SKM-1 treated with dmso at 0.1 percent for 144 hours (cell line): Measurements from ENCODE around the gene COLQ.
"Not testable (repeated sequence)": the region's sequence is repeated elsewhere in the genome, so short reads cannot be mapped to it uniquely, and the experiment has no call there.

Experiments used
- DNase-seq: peaks from one replicate; lab custom pipeline; 2025; ENCODE audit not compliant: unreplicated experiment; lab: John Stamatoyannopoulos, UW

The COLQ gene

DNA sequence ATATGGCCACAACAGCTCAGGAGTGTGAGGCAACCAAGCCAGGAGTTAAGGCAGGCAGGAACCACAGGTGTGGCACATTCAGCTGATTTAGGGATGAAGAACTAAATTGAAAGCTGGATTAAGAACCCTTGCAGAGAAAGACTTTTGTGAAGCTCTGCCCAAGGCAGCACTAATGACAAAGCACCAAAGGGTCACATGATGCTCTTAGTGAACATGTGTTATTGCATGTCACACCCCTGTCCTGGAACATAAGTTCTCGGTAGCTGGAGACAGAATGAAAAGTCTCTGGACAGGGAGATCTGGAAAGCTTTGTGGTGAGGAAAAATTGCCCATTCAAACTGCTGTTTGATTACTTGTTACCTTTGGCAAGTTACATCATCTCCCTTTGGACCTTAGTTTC, 90.9 kb downstream of the COLQ start:
- no peak for DNase-seq

DNA sequence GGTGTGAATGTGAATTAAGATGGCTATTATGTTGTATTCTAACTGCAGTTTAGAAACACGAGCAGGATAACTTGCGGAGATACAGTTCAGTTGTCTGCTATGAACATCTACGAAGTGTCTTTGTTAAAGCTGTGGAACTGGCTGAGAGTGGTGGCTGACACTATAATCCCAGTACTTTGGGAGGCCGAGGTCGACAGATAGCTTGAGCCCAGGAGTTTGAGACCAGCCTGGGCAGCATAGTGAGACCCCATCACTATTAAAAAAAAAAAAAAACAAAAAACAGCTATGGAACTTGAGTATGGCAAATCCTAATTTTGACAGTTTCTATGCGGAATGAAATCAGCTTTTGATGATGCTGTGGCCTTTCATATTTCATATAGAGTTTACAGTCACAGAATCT, 92.4 kb downstream of the COLQ start:
- no peak for DNase-seq

DNA sequence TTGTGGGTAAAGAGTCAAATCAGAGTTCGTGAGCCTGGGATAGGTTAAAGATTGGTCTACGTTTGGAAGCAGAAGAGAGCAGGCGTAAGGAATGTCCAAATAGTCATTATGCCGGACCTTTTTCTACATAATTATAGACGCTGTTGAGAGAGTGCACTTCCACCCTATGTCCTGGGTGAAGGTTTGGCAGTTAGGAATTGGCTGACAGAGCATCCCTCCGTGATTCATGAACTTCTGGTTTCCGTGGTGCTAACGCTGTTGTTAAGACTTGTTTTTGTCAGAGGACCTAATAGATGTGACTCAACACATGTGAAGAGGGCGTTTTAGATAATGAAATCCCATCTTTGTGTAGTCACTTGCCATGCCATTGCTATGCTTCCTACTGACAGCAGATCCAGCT, 93.0 kb downstream of the COLQ start:
- no peak for DNase-seq

GRCh38 chr3:15427981-15428380, 93.5 kb downstream of the COLQ start:
- no peak for DNase-seq

DNA sequence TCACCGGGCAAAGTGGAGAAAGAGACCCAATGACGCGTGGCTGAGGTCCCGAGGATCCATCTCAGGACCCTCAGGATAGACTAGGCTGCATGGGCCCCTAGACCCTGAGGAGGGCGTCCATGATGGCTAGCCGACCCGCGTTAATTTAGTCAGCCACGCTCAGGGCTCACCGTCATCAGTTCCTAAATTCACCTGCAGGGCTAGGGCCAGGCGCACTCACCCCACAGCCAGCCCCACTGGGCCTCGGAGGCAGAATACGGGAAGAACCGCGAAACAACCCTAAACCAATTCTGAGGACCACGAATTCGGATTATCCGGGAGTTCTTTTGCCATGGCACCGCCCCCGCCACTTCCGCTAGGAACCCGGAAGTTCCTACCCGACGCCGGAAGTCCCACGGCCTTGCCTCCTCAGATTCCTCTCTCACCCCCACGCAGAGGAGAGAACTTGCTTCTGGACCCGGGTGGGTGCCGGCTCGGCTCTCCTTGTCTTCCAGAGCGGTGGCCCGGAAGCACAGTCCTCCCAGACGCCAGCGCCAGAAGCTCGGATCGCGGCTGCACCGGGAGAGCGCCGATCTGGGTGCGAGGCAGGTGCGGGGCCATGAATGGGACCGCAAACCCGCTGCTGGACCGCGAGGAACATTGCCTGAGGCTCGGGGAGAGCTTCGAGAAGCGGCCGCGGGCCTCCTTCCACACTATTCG, 94.2 kb downstream of the COLQ start, which contains the start of the genes EAF1 and METTL6:
TSS of gene EAF1 (plus strand) at position 417 of the 699 bp plus-strand sequence. CDS start at position 599, 182 bp downstream.
TSS of gene METTL6 (minus strand) at position 363 of the 699 bp plus-strand sequence. CDS start 1,033 bp downstream, outside the sequence.
- DNase-seq: peak; percentile 73

GRCh38 chr3:15426579-15427118, 94.9 kb downstream of the COLQ start:
- DNase-seq: no peak

GRCh38 chr3:15420871-15421270, 100.6 kb downstream of the COLQ start:
- no peak for DNase-seq

- not testable (repeated sequence) for DNase-seq
Observed at GRCh38 chr3:15410966-15411365, 110.5 kb downstream of the COLQ start.

DNA sequence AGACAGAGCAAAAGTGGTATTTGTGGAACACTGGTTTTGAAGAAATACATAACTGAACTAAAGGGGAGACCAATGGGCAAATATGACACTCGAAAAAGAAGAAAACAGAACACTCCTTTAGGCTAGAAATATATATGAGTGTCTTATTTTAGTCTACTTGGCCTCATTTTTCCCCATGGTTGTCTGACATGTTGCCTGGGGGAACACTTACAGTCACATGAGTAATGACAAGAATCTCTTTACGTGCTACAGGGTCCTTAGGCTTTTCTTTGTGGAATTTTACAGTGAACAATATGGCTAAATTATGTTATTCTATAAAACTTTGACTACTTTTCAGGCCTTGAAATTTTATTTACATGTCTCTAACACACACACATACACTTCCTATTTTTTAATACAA, 111.7 kb downstream of the COLQ start:
- no peak for DNase-seq

DNA sequence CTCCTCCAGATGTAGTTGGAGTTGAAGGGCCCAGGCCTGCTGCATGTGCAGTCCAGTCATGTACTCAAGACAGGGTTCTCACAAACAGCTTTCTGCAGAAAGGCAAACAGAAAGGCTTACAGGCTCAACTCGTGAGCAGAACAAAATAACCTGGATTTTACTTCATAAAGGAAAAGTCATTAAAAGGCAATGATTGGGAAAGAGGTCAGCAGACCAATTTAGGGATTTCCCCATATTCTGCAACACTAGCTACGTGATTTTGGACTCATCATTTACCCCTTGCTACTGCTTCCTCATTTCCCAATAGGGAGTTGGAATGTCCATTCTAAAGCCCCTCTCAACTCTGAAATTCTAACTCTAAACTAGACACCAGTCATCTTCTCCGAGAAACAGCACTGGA, 112.3 kb downstream of the COLQ start:
- DNase-seq: peak; percentile 16

- peak; percentile 41 for DNase-seq
Observed at GRCh38 chr3:15405448-15406050, 116.0 kb downstream of the COLQ start.

GRCh38 chr3:15404767-15405166, 116.7 kb downstream of the COLQ start:
- DNase-seq: peak; percentile 28

- no peak for DNase-seq
Observed at GRCh38 chr3:15403965-15404364, 117.5 kb downstream of the COLQ start.

DNA sequence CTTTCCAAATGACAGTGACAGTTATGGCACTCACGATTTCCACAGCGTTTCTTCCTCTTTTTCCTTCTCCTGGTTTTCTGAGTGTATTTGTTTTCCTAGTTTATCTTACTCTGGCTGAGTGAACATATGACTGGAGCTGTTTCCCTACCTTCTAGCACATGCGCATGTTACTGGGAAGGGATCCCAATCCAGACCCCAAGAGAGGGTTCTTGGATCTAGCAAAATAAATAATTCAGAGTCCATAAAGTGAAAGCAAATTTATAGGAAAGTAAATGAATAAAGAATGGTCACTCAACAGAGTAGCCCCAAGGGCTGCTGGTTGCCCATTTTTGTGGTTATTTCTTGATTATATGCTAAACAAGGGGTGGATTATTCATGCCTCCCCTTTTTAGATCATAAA, 118.0 kb downstream of the COLQ start:
- DNase-seq: no peak

DNA sequence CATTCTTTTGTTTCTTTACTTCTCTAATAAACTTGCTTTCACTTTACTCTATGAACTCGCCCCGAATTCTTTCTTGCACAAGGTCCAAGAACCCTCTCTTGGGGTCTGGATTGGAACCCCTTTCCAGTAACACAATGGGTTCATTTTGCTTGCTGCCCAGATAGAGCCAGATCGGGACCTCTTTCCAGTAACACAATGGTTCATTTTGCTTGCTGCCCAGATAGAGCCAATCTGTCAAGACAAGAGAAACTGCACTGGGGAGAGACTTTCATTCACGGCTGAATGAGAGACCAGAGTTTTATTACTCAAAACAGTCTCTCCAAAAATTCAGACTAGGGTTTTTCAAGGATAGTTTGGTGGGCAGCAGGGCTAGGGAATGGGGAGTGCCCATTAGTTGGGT, 119.6 kb downstream of the COLQ start:
- no peak for DNase-seq
